ENCODE measurements around the gene LPIN1. TPM values are rescaled to one million over a fixed set of nuclear protein-coding genes. Genes with fewer than 3 reads are reported as not detected.

Gene LPIN1
- total and polyA plus RNA-seq, 2 of the 8 experiments (the other 6 are each of a cell fraction or from before 2014, with no cell fraction given): 4.3 to 9.8 TPM

DNA sequence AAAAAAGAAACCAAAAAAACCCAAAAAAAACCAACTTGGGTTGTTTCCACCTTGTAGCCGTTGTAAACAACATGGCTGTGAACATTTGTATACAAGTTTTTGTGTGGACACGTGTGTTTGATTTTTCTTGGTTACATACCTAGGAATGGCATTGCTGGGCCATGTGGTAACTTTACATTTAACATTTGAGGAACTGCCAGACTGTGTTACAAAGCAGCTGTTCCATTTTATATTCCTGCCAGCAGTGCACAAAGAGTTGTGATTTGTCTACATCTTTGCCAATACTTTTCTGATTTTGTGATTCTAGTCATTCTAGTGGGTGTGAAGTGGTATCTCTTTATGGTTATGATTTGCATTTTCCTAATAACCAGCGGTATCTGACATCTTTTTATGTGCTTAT is 22.5 kb downstream of the LPIN1 start:
- H2AFZ ChIP-seq (ENCODE audit: low read length): no peak overlapping the region
- H3K79me2 ChIP-seq (ENCODE audit: control insufficient read depth in 1 of 2, insufficient read depth in 2 of 2, low read length in 2 of 2): no peaks in the 10 kb centered on the region
- no peak overlapping the region for H2AK5ac ChIP-seq (ENCODE audit: low read depth, low read length)
- no peak overlapping the region for H3K4me2 ChIP-seq (ENCODE audit: insufficient read depth in 1 of 2, low read depth in 2 of 2, low read length in 2 of 2)
- no peaks in the 10 kb centered on the region; the same call in 1 of the 2 replicates for H3K79me1 ChIP-seq (ENCODE audit: low read depth, low read length)
- H2BK20ac ChIP-seq (ENCODE audit: low read length): no peak overlapping the region
- no peak overlapping the region for H3K4ac ChIP-seq (replicated peaks; ENCODE audit: insufficient read length, low read depth, low read length)
- H4K91ac ChIP-seq (replicated peaks; ENCODE audit: insufficient read length, low read length): no peak overlapping the region
- peaks cover under 1 to 2% of the 10 kb centered on the region in 2 experiments for H4K20me1 ChIP-seq (replicated peaks in 1 of 2; ENCODE audit: control insufficient read depth in 1 of 2, insufficient read depth in 2 of 2, low read length in 2 of 2)
- 83% methylated on average over 3 of the region's 3 CpGs; no CpG with 5 or more reads in 1 of the 2 experiments for WGBS, 2 experiments (ENCODE audit: extremely low coverage in 1 of 2, insufficient coverage in 1 of 2, insufficient read length in 1 of 2, insufficient replicate concordance in 2 of 2, low coverage in 1 of 2, low lambda C conversion rate in 2 of 2, missing lambda C conversion rate in 1 of 2)
- no peak for DNase-seq (ENCODE audit: low read depth in 1 of 2, low spot score in 2 of 2)
- no peak overlapping the region for H3K27ac ChIP-seq (ENCODE audit: low read depth, low read length)
- H4K5ac ChIP-seq (ENCODE audit: insufficient read length, low read depth, low read length): no peak overlapping the region
- H3K36me3 ChIP-seq (ENCODE audit: control insufficient read depth in 2 of 4, insufficient read depth in 4 of 4, low read length in 3 of 4): peaks cover 0 to 24% (median 4%) of the 10 kb centered on the region in 4 experiments; a peak in 4 of 8 replicates
- H3K56ac ChIP-seq (replicated peaks; ENCODE audit: insufficient read length, low read depth, low read length): no peak overlapping the region
- H3K23me2 ChIP-seq (ENCODE audit: low read depth, low read length): no peaks in the 10 kb centered on the region
- H3K27me3 ChIP-seq (replicated peaks in 1 of 4; ENCODE audit: control insufficient read depth in 3 of 4, extremely low read depth in 1 of 4, insufficient read depth in 3 of 4, low read length in 3 of 4): no peaks in the 10 kb centered on the region
- no peak overlapping the region for H3K18ac ChIP-seq (ENCODE audit: extremely low read depth, low read length)
- no peak overlapping the region for H2BK12ac ChIP-seq (ENCODE audit: low read depth, low read length)
- no peak overlapping the region for H3K9ac ChIP-seq (replicated peaks in 1 of 4; ENCODE audit: extremely low read depth in 1 of 4, low read depth in 3 of 4, low read length in 3 of 4)
- H2BK120ac ChIP-seq (replicated peaks; ENCODE audit: low read depth, low read length): no peak overlapping the region
- H3K4me3 ChIP-seq (ENCODE audit: extremely low read depth in 1 of 4, insufficient read depth in 2 of 4, low read depth in 3 of 4, low read length in 4 of 4): no peak overlapping the region
- POLR2A ChIA-PET (ENCODE audit: partially characterized antibody): interaction anchor here (0.7 kb wide), 1 partner anchor 153 kb away, joined by 3 read pairs; no protein-coding TSS in a partner anchor
- no peak overlapping the region for H2BK15ac ChIP-seq (ENCODE audit: low read length)
- no peaks in the 10 kb centered on the region; a peak in 1 of 4 replicates for H3K9me3 ChIP-seq (ENCODE audit: insufficient read depth in 2 of 2, low read depth in 1 of 2, low read length in 1 of 2)
- CTCF ChIA-PET (ENCODE audit: partially characterized antibody): interaction anchor here (0.9 to 2.0 kb wide), 4 partner anchors 9 to 30 kb away, joined by 3 to 7 read pairs (median 4); no protein-coding TSS in a partner anchor
- H2BK5ac ChIP-seq (ENCODE audit: low read depth, low read length): no peak overlapping the region
- TF ChIP-seq POLR2A (IDR thresholded peaks at IDR 0.05; ENCODE audit: control extremely low read depth in 1 of 2, low read depth in 2 of 2, low read length in 2 of 2) (no peak), CHD1 (IDR thresholded peaks at IDR 0.05; ENCODE audit: low read depth, low read length) (no peak), CEBPB (IDR thresholded peaks at IDR 0.05; ENCODE audit: low read depth, low read length) (no peak), HDAC6 (IDR thresholded peaks at IDR 0.05; ENCODE audit: low read depth, low read length) (no peak), EZH2 (IDR thresholded peaks at IDR 0.05; ENCODE audit: low read depth, low read length, severe bottlenecking) (no peak), SIN3A (conservative IDR thresholded peaks at IDR 0.05 in 1 of 2, IDR thresholded peaks at IDR 0.05 in 1 of 2; ENCODE audit: low read depth in 1 of 2, low read length in 2 of 2) (no peak), JUND (IDR thresholded peaks at IDR 0.05; ENCODE audit: low read length) (no peak)
- TF ChIP-seq, protein P1, sequence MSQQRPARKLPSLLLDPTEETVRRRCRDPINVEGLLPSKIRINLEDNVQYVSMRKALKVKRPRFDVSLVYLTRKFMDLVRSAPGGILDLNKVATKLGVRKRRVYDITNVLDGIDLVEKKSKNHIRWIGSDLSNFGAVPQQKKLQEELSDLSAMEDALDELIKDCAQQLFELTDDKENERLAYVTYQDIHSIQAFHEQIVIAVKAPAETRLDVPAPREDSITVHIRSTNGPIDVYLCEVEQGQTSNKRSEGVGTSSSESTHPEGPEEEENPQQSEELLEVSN (IDR thresholded peaks at IDR 0.05): no peak
- no peaks in the 10 kb centered on the region for H3K4me1 ChIP-seq (replicated peaks in 1 of 4; ENCODE audit: control insufficient read depth in 3 of 4, insufficient read depth in 4 of 4, low read length in 3 of 4)
- no peak for FAIRE-seq
- no peak overlapping the region for H4K8ac ChIP-seq (ENCODE audit: extremely low read depth, insufficient read depth, low read length)
- H3K14ac ChIP-seq (ENCODE audit: insufficient read length): no peak overlapping the region
- H3K23ac ChIP-seq (ENCODE audit: insufficient read length): no peak overlapping the region

Data from H1 (cell line).